Neural progenitor cell (in vitro differentiated cells): ENCODE results near the gene LRRC9.
"Not testable (repeated sequence)": the region's sequence is repeated elsewhere in the genome, so short reads cannot be mapped to it uniquely, and the experiment has no call there.

Experiments
- EZH2 ChIP-seq: fragments of 200-600 bp; sonication (generic); IDR thresholded peaks from 2 replicates; pipeline ENCODE4 v1.6.1; 2017; ENCODE audit warnings: antibody characterized with exemption, mild to moderate bottlenecking, moderate library complexity
- EZH2phosphoT487 ChIP-seq: fragments of 200-600 bp; sonication (generic); IDR thresholded peaks from 2 replicates; pipeline ENCODE4 v1.6.1; 2017; ENCODE audit warnings: antibody characterized with exemption
- TF ChIP-seq, protein P1 (sequence below): fragments of 200-600 bp; sonication (generic); IDR thresholded peaks from 2 replicates; pipeline ENCODE4 v1.5.1; 2017; ENCODE audit warnings: antibody characterized with exemption, mild to moderate bottlenecking

DNA sequence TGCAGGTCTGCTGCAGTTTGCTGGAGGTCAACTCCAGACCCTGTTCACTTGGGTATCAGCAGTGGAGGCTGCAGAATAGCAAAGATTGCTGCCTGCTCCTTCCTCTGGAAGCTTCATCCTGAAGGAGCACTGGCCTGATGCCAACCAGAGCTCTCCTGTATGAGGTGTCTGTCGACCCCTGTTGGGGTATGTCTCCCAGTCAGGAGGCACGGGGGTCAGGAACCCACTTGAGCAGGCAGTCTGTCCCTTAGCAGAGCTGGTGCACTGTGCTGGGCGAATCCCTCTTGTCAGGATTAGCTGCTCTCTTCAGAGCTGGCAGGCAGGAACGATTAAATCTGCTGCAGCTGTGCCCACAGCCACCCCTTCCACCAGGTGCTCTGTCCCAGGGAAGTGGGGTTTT is 37.9 kb downstream of the LRRC9 start:
- not testable (repeated sequence) for TF ChIP-seq EZH2, EZH2phosphoT487
- TF ChIP-seq, protein P1, sequence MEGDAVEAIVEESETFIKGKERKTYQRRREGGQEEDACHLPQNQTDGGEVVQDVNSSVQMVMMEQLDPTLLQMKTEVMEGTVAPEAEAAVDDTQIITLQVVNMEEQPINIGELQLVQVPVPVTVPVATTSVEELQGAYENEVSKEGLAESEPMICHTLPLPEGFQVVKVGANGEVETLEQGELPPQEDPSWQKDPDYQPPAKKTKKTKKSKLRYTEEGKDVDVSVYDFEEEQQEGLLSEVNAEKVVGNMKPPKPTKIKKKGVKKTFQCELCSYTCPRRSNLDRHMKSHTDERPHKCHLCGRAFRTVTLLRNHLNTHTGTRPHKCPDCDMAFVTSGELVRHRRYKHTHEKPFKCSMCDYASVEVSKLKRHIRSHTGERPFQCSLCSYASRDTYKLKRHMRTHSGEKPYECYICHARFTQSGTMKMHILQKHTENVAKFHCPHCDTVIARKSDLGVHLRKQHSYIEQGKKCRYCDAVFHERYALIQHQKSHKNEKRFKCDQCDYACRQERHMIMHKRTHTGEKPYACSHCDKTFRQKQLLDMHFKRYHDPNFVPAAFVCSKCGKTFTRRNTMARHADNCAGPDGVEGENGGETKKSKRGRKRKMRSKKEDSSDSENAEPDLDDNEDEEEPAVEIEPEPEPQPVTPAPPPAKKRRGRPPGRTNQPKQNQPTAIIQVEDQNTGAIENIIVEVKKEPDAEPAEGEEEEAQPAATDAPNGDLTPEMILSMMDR = not testable (repeated sequence)
